Endodermal cell (in vitro differentiated cells): ENCODE data around the gene HS3ST2. TPM values are rescaled to one million over a fixed set of nuclear protein-coding genes. Genes with fewer than 3 reads are reported as not detected.

ENCODE experiments used
- DNase-seq: peaks from one replicate; pipeline ENCODE4 v3.0.0-alpha.2; 2017
- H3K27ac ChIP-seq: 2 replicates; pipeline ENCODE4 v1.5.1; 2013; ENCODE audit warnings: mild to moderate bottlenecking, low read depth, low read length, moderate library complexity
- H3K27me3 ChIP-seq: 2 replicates; pipeline ENCODE4 v1.6.1; 2013; ENCODE audit warnings: mild to moderate bottlenecking, low read length, moderate library complexity; ENCODE audit not compliant: insufficient read depth, control insufficient read depth, poor library complexity, severe bottlenecking
- H3K36me3 ChIP-seq: 2 replicates; pipeline ENCODE4 v1.7.0; 2013; ENCODE audit warnings: mild to moderate bottlenecking, low read length, moderate library complexity; ENCODE audit not compliant: control insufficient read depth, insufficient read depth
- H3K4me1 ChIP-seq: one replicate; pipeline ENCODE4 v1.7.0; 2013; ENCODE audit warnings: low read length; ENCODE audit not compliant: control insufficient read depth, insufficient read depth
- H3K4me3 ChIP-seq: 2 replicates; pipeline ENCODE4 v1.5.1; 2013; ENCODE audit warnings: mild to moderate bottlenecking, low read length, moderate library complexity
- H3K9ac ChIP-seq: 2 replicates; pipeline ENCODE4 v1.6.1; 2013; ENCODE audit warnings: mild to moderate bottlenecking, low read length, moderate library complexity; ENCODE audit not compliant: poor library complexity, severe bottlenecking; ENCODE audit errors: extremely low read depth
- H3K9me3 ChIP-seq: 2 replicates; pipeline ENCODE4 v1.6.1; 2013; ENCODE audit warnings: mild to moderate bottlenecking, low read length, moderate library complexity; ENCODE audit not compliant: control insufficient read depth
- H3K27ac Mint-ChIP-seq: 2 replicates; pipeline ENCODE4 v1.8.0; 2020; ENCODE audit warnings: mixed read lengths
- H3K27me3 Mint-ChIP-seq: 2 replicates; pipeline ENCODE4 v1.8.0; 2021; ENCODE audit warnings: mild to moderate bottlenecking, mixed read lengths; ENCODE audit not compliant: insufficient read depth
- H3K36me3 Mint-ChIP-seq: 2 replicates; pipeline ENCODE4 v1.8.0; 2020; ENCODE audit warnings: low read depth, mixed read lengths
- H3K4me1 Mint-ChIP-seq: 2 replicates; pipeline ENCODE4 v1.8.0; 2020; ENCODE audit warnings: mixed read lengths
- H3K4me3 Mint-ChIP-seq: 2 replicates; pipeline ENCODE4 v1.8.0; 2020; ENCODE audit warnings: mild to moderate bottlenecking, moderate library complexity, mixed read lengths
- H3K9me3 Mint-ChIP-seq: 2 replicates; pipeline ENCODE4 v1.8.0; 2020; ENCODE audit warnings: mild to moderate bottlenecking, mixed read lengths
- CTCF ChIP-seq: fragments of 200-600 bp; sonication (generic); conservative IDR thresholded peaks from 2 replicates; pipeline ENCODE4 v1.5.0; 2021; ENCODE audit warnings: antibody characterized with exemption, mild to moderate bottlenecking
- WGBS, 2 experiments: methylation state at CpG; one replicate each; pipeline versions ENCODE4 v1.1.5 to v1.1.7; 2013; ENCODE audit warnings: missing lambda C conversion rate in 2 of 2, mixed read lengths in 1 of 2; ENCODE audit not compliant: insufficient coverage in 1 of 2, insufficient read length in 1 of 2; 5-methylcytosine and 5-hydroxymethylcytosine counted together
- total RNA-seq, 2 donors: library from RNA; stranded (reverse); fragmentation: NEBNext Ultra II Directional in 1 of 2; extraction: Animal tissue kit (Norgen Biotek cat#: 25700) in 1 of 2; gene quantifications; 2 replicates in 1 of 2; 3 replicates in 1 of 2; pipeline ENCODE4 v1.2.1, GENCODE V29; 2021

Gene HS3ST2
- total RNA-seq, 2 donors from 2014 or later = 0.18 TPM; not detected in 1

- no peaks in the 10 kb centered on the region for H3K9me3 Mint-ChIP-seq
- no peak overlapping the region for H3K4me3 Mint-ChIP-seq
Observed at GRCh38 chr16:22887445-22887844, 73.5 kb downstream of the HS3ST2 start.

GRCh38 chr16:22888791-22889190 is 74.8 kb downstream of the HS3ST2 start:
- Histone ChIP-seq H3K9me3 (no peaks in the 10 kb centered on the region), H3K27me3 (no peaks in the 10 kb centered on the region), H3K27ac (no peak overlapping the region), H3K4me1 (no peaks in the 10 kb centered on the region), H3K9ac (no peak overlapping the region), H3K4me3 (no peak overlapping the region), H3K36me3 (no peaks in the 10 kb centered on the region)
- Mint-ChIP-seq H3K4me1 (no peaks in the 10 kb centered on the region), H3K4me3 (no peak overlapping the region), H3K36me3 (no peaks in the 10 kb centered on the region), H3K27ac (no peak overlapping the region), H3K27me3 (peaks cover 4% of the 10 kb centered on the region), H3K9me3 (no peaks in the 10 kb centered on the region)
- DNase-seq = no peak
- 74 to 75% methylated on average over 4 of the region's 4 CpGs for WGBS, 2 experiments
- TF ChIP-seq CTCF = no peak

More at GRCh38 chr16:22887445-22887844, 73.5 kb downstream of the HS3ST2 start:
- H3K4me1 Mint-ChIP-seq = no peaks in the 10 kb centered on the region
- H3K9me3 ChIP-seq = no peaks in the 10 kb centered on the region
- no peaks in the 10 kb centered on the region for H3K36me3 ChIP-seq
- H3K4me3 ChIP-seq = no peak overlapping the region
- DNase-seq = no peak
- H3K9ac ChIP-seq = no peak overlapping the region
- 89 to 100% methylated on average over 4 to 6 of the region's 6 CpGs for whole genome bisulfite sequencing, 2 experiments
- H3K27ac Mint-ChIP-seq = no peak overlapping the region
- no peaks in the 10 kb centered on the region for H3K27me3 ChIP-seq
- no peaks in the 10 kb centered on the region for H3K36me3 Mint-ChIP-seq
- H3K27me3 Mint-ChIP-seq = peaks cover 4% of the 10 kb centered on the region
- TF ChIP-seq CTCF = no peak
- no peaks in the 10 kb centered on the region for H3K4me1 ChIP-seq
- H3K27ac ChIP-seq = no peak overlapping the region

GRCh38 chr16:22890976-22891375 is 77.0 kb downstream of the HS3ST2 start:
- no peak for DNase-seq
- Histone ChIP-seq H3K4me3 (no peak overlapping the region), H3K27me3 (no peaks in the 10 kb centered on the region), H3K27ac (no peak overlapping the region), H3K36me3 (no peaks in the 10 kb centered on the region), H3K9me3 (no peaks in the 10 kb centered on the region), H3K9ac (no peak overlapping the region), H3K4me1 (no peaks in the 10 kb centered on the region)
- Mint-ChIP-seq H3K4me1 (no peaks in the 10 kb centered on the region), H3K9me3 (no peaks in the 10 kb centered on the region), H3K4me3 (no peak overlapping the region), H3K36me3 (no peaks in the 10 kb centered on the region), H3K27ac (no peak overlapping the region), H3K27me3 (peaks cover under 1% of the 10 kb centered on the region)
- 88 to 89% methylated on average over 7 of the region's 7 CpGs for WGBS, 2 experiments
- no peak for TF ChIP-seq CTCF
